GM08714 (cell line): Measurements from ENCODE around the gene DUSP2.

ENCODE experiments used
- H3K4me3 ChIP-seq: fragments of 200-500 bp; sonication (Bioruptor generic); 2 replicates; pipeline ENCODE4 v1.5.1; 2014; ENCODE audit warnings: mild to moderate bottlenecking, low read length, inconsistent platforms
- ZNF274 ChIP-seq: IDR thresholded peaks from 2 replicates; pipeline ENCODE4 v1.6.1; 2012; ENCODE audit warnings: mild to moderate bottlenecking, low read depth, low read length

Gene DUSP2

DNA sequence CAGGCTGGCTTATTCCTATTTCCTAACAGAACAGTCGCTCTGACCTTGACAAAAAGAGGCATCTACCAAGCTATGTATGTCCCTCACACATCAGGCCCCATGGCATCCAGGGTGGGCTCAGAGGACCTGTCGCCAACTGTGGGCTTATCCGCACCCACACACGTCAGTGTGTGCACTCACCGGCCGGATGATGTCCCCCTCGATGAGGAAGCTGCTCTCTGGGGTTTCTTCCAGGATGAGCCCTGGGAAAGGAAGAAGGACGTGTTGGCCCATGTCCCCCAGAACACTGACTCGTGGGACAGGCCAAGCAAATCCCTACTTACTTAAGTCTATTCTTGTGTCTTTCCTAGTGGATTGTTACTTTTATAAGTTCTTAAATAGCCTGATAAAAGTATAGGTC, 10.1 kb downstream of the DUSP2 start:
- no peak overlapping the region for H3K4me3 ChIP-seq
- TF ChIP-seq ZNF274, result no peak

DNA sequence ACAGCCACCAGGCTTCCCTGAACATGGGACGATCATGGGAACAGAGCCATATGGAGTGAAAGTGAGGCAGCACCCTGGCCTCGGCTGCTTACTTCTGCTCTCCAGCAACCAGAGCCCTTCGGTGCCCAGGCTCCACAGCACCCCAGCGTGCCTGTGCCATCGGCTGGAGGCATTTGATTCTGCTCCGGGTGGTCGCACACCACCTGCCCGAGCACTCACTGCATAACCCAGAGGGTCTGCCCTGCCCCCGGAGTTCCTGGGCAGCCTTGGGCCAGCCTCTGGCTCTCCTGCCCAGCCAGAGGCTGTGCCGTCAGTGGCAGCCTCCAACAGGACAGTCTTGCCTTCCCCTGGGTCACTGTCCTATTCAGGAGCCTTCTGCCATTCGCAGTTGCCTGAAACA, 10.8 kb downstream of the DUSP2 start:
- no peak for TF ChIP-seq ZNF274
- H3K4me3 ChIP-seq, result no peak overlapping the region

DNA sequence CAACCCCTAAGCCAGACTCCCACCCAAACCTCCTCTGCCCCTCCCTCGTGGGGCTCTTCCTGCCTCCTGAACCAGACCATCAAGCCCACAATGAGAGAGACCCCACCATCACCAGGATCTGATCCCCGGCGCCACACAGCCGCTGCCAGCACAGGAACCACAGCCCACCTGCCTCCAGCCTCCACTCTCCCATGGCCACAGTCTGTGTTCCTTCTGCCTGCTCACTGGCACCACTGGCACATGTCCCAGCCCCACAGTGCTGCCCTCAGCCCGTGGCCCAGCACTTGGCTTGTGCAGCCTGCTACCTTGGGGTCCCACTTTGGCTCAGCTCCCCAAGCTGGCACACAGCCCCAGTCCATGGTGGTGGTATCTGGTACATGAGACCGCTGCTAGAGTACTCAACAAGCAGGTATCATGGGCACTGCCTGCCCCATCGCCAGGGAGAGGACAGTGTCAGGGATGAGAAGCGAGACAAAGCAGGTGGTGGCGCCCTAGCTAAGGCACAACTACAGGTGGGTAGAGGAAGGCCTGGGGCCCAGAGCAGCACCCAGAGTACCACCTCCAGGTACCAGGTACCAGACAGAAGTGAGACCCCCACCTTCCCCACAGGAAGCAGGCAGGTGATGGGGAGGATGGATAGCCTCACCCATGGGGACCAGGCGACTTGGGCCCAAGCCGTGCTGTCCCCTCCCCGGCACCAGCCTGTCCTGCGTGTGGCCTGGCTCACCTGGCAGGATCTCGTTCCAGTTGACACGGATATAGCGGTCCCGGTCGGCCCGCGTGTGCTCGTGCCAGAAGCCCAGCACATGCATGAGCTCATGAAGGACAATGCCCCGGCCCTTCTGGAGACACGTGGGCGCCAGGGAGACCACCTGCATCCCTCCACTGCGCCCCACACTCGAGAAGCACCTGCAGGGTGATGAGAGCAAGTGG, 13.2 kb downstream of the DUSP2 start:
- no peak overlapping the region for H3K4me3 ChIP-seq
- no peak for TF ChIP-seq ZNF274

DNA sequence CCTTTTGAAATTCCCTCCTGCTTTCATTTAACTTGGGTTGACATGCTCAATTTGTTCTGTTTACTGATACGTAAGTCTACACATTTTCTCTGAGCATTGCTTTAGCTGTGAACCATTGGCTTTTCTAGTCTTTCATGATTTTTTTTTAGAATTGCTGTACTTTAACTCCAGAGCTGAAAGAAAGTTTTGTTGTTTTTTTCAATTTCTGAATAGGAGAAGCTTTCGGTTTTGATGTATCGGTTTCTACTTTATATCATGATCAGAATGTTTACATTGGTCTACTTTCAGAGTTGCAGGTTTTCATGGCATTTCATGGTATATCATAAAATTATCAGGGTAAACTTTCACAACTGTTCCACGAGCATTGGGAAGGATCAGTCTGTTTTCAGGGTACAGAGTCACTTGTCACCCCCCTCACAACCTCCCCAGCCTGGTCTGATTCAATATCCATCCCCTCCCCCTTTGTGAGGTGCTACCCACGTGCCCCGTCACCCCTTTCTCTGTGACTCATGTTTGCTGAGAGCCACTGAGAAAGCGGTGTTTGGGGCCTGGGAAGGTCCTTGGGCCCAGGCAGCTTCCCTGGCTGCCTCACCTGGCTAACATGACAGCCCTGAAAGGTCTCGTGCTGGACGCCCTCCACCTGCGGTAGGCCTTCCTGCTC, 14.0 kb downstream of the DUSP2 start:
- TF ChIP-seq ZNF274, result no peak

DNA sequence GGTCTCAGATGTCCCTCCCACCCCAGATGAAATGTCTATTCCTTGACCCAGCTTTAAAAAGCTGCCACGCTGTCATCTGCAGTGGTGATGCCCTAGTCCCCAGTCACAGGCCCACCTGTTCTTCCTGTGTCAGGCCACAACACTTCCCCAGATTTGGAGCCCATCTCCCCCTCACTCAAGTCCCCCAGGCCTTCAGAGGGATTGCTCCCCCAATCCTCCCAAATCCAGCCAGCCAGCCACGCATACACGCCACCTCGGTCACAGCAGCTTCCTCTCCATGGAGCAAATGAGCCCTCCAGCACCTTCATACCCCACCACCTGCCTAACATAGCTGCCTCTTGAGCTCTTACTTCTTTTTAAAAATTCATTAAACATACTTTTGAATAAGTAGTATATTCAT, 14.8 kb downstream of the DUSP2 start:
- no peak overlapping the region for H3K4me3 ChIP-seq
- TF ChIP-seq ZNF274, result no peak

More for the DNA sequence above, 14.0 kb downstream of the DUSP2 start:
- H3K4me3 ChIP-seq, result no peak overlapping the region

DNA sequence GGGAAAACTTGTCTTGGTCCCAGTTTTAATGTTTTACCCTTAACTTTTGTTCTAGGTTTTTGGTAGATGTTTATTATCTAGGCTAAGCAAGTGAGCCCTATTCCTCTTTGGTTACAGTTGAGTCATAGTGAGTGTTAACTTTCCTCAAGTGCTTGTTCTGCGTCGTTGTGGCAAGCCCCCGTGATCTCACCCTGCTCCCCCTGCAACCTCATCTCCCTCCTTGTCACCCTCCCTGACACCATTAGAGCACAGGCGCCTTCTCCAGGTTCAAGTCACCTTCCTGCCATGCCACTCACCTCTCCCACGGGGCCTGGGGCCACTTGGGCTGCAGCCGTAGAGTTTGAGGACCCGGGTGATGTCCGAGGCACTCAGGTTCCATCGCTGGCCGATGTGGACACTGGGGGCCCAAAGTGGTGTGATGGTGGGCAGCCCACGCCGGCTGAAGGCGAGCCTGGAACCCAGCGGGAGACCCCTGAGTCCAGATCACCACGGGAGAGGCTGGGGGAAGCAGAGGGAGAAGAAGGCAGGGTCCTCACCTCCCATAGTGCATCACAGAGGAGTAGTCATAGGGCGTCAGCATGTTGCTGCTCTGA, 15.6 kb downstream of the DUSP2 start:
- H3K4me3 ChIP-seq, result no peak overlapping the region
- TF ChIP-seq ZNF274, result no peak

DNA sequence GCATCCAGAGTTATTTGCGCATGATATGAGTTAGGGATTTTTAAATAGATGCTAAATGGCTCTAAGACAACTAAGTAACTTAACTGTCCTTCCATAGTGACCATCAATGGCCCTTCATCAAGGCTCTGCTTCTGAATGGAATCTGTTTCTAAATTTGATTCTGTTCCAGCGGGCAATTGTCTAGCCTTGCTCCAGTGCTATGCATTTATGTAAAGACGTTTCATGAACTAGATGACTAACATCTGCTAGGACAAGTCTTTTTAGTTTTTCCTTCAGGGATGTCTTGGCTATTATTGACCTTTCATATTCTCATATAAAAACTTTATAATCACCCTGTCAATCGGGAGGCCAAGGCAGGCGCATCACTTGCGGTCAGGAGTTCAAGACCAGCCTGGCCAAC, 16.8 kb downstream of the DUSP2 start:
- no peak for TF ChIP-seq ZNF274
- no peak overlapping the region for H3K4me3 ChIP-seq

DNA sequence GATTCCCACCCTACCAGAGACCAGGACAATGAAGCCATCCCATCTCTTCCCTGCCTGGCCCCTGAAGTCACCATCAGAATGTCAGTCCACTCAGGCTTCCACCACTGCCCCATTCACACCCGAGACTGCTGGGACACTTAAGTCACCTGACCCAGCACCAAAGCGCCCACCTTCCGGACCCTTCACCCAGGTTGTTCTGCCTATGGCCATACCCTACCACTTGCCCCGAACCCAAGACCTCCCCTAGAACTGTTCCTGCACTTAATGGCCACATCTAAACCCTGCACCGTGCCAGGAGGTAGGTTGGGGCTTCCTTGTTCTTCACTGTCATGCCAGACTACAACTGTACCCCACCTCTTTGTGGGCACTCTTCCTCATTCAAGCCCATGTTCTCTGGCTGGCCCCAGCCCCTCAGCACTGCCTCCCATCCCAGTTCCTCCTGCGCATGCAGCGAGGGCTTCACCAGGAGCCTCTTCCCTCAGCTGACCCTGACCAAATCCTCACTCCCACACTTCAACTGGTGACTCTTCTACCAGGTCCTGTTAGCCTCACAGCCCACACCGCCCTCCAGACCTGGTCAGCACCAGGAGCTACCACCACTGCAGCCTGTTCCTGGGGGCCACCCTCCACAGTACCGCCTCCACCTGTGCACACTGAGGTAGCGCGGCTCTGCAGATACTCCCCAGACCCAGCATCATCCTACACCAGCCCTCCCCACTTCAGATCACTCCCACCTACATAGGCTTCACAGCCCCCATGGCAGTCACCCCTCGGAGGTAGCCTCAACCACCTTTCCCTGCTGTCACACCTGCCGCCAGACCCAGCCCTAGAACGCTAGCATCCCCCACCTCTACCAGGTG, 20.6 kb downstream of the DUSP2 start:
- H3K4me3 ChIP-seq, result no peak overlapping the region
- no peak for TF ChIP-seq ZNF274

DNA sequence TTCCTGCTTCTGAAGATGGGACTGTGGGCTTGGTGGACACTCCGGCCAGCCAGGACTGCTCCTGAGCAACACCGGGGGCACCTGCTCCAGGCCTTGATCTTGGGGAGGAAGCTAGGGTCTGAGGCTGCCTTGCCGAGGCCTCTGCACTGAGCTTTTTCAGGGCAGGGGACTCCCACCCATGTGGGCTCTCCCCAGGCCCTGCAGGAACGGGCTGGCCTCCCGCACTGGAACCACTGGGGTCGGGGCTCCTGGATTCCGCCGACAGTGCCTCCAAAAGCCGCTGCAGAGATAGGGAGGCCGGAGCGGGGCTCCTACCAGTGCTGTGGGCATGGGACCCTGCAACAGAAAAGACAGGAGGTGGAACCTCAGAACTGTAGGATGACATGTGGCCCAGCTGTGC, 21.3 kb downstream of the DUSP2 start:
- no peak overlapping the region for H3K4me3 ChIP-seq
- no peak for TF ChIP-seq ZNF274

DNA sequence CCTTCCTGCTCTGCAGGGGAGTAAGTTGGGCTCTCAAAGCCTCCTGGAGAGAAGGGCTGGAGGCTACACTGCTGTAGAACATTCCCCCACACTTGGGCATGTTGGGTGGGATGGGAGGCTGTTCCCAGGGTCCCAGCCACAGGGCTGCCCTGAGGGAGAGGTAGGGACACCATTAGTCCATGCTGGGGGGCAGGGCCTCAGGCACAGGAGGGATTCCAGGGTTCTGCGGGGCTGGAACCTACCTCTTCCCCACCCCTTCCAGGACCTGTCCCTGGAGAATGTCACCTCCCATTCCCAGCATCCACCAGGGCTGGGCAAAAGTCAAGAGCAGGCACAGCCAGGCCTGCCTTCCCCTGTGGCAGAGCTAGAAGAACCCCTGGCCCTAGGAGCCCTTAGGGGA, 21.9 kb downstream of the DUSP2 start:
- no peak for TF ChIP-seq ZNF274

DNA sequence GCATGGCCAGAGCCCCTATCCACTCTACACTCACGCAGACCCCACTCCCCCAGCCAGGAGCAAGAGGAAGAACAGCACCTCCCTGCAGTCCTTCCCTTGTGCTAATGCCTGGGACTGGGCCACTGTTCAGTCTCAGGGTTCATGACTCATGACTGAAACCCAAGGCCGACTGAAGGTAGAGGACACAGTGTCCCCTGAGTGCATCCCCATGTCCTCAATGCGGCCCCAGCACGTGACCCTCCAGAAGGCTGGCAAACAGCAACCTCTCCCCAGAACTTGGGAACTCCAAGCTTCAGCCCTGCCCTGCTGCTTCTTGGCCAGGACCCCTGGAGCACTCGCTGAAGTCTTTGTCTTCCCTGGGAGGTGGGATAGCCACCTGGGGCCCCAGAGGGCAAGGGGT, 22.8 kb downstream of the DUSP2 start:
- no peak for TF ChIP-seq ZNF274
- H3K4me3 ChIP-seq, result no peak overlapping the region

More for the DNA sequence above, 21.9 kb downstream of the DUSP2 start:
- H3K4me3 ChIP-seq, result no peak overlapping the region

DNA sequence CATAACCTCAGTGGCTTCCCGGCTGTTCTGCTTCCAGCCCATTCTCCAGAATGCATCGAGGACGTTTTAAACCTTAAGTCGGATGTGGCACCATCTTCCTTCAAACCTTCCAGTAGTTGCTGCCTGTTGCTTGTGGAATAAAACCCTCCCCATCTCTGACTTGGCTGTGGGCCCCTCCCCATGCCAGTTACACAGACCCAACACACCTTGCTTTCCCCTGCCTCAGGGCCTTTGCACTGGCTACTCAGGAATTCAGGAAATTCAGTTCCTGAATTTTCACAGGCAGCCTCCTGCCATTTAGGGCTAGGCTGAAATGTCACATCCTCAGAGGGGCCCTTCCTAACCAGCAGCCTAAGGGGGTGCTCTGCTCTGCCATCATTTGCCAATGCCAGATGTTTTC, 23.8 kb downstream of the DUSP2 start:
- TF ChIP-seq ZNF274, result no peak
- H3K4me3 ChIP-seq, result no peak overlapping the region

DNA sequence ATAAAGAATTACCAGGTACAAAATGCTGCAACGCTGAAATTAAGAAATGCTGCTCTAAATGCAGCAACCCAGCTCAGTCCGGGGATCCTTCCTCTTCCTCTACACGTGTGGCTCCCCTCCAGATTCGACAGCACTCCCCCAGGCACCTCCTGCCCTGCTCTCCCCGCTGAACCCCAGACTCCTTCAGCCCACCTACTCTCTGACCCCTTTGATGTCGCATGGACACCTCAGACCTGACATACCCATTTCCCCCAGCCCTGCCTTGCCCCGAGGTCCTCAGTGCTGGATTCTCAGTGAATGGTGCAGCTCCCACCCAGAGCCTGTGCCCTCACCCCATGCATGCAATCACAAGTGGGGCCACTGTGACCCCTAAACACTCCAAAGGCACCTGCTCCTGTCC, 24.2 kb downstream of the DUSP2 start:
- no peak overlapping the region for H3K4me3 ChIP-seq
- TF ChIP-seq ZNF274, result no peak
